Measurements from ENCODE around the gene ANKRD36C. TPM values are rescaled to one million over a fixed set of nuclear protein-coding genes. Genes with fewer than 3 reads are reported as not detected.
"Not testable (repeated sequence)": the region's sequence is repeated elsewhere in the genome, so short reads cannot be mapped to it uniquely, and the experiment has no call there.

Gene ANKRD36C
- total RNA-seq, 1 experiment from 2014 or later: 2.4 TPM

- H3K36me3 ChIP-seq (replicated peaks; ENCODE audit: control insufficient read depth, insufficient read depth, low read length); H3K4me3 ChIP-seq (ENCODE audit: insufficient read depth, low read depth, low read length); H3K27me3 ChIP-seq (ENCODE audit: control insufficient read depth, insufficient read depth, low read length); DNase-seq: not testable (repeated sequence)
Observed at GRCh38 chr2:95796249-95797099, 195.2 kb downstream of the ANKRD36C start.

GRCh38 chr2:95793970-95794369, 197.7 kb downstream of the ANKRD36C start:
- H3K36me3 ChIP-seq (replicated peaks; ENCODE audit: control insufficient read depth, insufficient read depth, low read length); DNase-seq; H3K27me3 ChIP-seq (ENCODE audit: control insufficient read depth, insufficient read depth, low read length); H3K4me3 ChIP-seq (ENCODE audit: insufficient read depth, low read depth, low read length): not testable (repeated sequence)

DNA sequence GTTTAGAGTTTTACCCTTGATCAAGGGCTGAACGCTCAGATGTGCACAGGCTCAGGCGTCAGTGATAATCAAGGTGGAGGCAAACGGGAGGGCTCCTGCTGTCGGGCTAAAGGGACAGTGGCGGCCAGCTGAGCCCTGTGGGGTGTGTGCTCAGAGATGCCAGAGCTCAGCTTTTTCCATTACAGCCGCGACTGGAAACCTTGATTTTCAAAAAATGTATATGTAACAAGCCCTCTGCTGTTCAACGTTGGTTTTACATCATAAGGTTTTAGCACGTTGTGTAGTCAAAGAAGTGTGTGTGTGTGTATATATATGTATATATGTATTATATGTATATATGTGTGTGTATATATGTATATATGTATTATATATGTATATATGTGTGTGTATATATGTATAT, 201.4 kb downstream of the ANKRD36C start:
- not testable (repeated sequence) for H3K4me3 ChIP-seq (ENCODE audit: insufficient read depth, low read depth, low read length); H3K36me3 ChIP-seq (replicated peaks; ENCODE audit: control insufficient read depth, insufficient read depth, low read length); H3K27me3 ChIP-seq (ENCODE audit: control insufficient read depth, insufficient read depth, low read length); DNase-seq

- DNase-seq; H3K27me3 ChIP-seq (ENCODE audit: control insufficient read depth, insufficient read depth, low read length); H3K36me3 ChIP-seq (replicated peaks; ENCODE audit: control insufficient read depth, insufficient read depth, low read length); H3K4me3 ChIP-seq (ENCODE audit: insufficient read depth, low read depth, low read length): not testable (repeated sequence)
Observed at GRCh38 chr2:95789385-95789784, 202.2 kb downstream of the ANKRD36C start.

- not testable (repeated sequence) for H3K36me3 ChIP-seq (replicated peaks; ENCODE audit: control insufficient read depth, insufficient read depth, low read length); H3K4me3 ChIP-seq (ENCODE audit: insufficient read depth, low read depth, low read length); DNase-seq; H3K27me3 ChIP-seq (ENCODE audit: control insufficient read depth, insufficient read depth, low read length)
Observed at GRCh38 chr2:95788642-95789041, 203.0 kb downstream of the ANKRD36C start.

Other genes with a start within 250 kb of the ANKRD36C start
- gene GPAT2, start 43.1 kb upstream of the ANKRD36C start, total RNA-seq (2014; rRNA removed; shearing (Covaris generic)): 0.14 and 0.44 TPM in 2 replicates
- 1.6 and 1.9 TPM in 2 replicates for gene ADRA2B, start 124.7 kb upstream of the ANKRD36C start, total RNA-seq (2014; rRNA removed; shearing (Covaris generic))
- not detected in 2 replicates for gene ASTL, start 146.7 kb upstream of the ANKRD36C start, total RNA-seq (2014; rRNA removed; shearing (Covaris generic))
- gene DUSP2, start 153.6 kb upstream of the ANKRD36C start, total RNA-seq (2014; rRNA removed; shearing (Covaris generic)): 2.0 and 3.6 TPM in 2 replicates
- 233 and 253 TPM in 2 replicates for gene STARD7, start 217.0 kb upstream of the ANKRD36C start, total RNA-seq (2014; rRNA removed; shearing (Covaris generic))

All from H7 (cell line).